Measurements from ENCODE around the gene ACOT12.
"Not testable (repeated sequence)": the region's sequence is repeated elsewhere in the genome, so short reads cannot be mapped to it uniquely, and the experiment has no call there.

The ACOT12 gene

GRCh38 chr5:81303563-81303962 is 90.4 kb downstream of the ACOT12 start:
- no peak overlapping the region for H3K4me3 ChIP-seq
- no peak overlapping the region for H3K27ac ChIP-seq

GRCh38 chr5:81302596-81302995 is 91.3 kb downstream of the ACOT12 start:
- Histone ChIP-seq H3K4me3 (peak overlapping the region in 3 of 7 experiments; percentile 70 to 97 (median 79)), H3K27ac (peak overlapping the region in 4 of 21 experiments; percentile 91 to 96 (median 92))

DNA sequence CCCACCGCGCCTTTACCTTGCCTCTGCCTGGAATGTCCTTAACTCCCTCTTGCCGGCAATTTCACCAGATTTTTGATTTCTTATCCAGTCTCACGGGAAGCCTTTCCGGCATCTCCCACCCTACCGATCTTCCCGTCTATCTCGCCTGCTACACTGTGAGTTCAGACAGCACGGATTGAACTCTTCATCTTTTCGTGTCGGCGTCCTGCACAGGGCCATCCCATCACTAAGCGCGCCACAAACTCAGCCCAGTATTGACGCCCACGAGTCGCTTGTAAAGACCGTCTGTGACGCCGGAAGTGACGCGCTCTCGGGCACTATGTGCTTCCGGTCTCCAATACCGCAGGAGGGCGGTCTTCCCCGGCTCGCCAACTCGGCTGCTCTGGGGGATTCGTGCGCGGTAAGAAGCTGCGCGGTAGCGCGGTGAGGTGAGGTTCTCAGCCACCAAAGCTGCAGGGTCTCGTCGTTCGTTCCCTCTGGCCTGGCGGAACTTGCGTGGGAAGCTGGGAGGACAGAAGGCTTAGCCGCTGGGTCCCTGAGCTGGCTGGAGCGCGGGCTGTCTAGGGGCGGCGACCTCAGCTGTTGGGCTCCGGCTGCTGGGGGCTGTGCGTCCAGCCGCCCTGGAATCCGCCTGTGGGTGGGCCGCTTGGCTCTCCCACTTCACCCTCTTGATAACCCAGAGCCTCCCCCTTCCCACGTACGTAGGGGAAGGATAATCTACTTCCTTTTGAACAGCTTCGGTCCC is 92.5 kb downstream of the ACOT12 start, which contains the start of gene ZCCHC9:
Gene ZCCHC9, plus strand, starts transcription at position 317 of the 745 bp plus-strand sequence. CDS start 3,171 bp downstream, outside the sequence.
- peak within 1 kb of the TSS; percentile 70 to 97 (median 87) for H3K4me3 ChIP-seq
- peak within 1 kb of the TSS; percentile 66 to 98 (median 94) for H3K27ac ChIP-seq

DNA sequence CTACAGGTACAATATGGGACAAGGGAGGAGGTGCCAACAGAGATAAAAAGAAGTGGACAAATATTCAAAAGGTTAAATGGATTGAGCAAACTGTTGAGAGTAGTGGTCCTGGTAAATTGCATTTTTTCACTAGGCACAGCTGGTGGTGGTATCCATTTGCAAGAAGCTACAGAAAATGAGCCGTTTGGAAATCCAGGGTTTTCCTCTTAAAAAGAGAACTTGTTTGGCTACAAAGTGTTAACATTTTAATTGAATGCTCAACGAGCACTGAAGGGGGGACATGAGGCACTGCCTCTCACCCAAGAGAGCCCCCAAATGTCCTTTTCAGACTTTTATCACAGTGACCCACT is 93.0 kb downstream of the ACOT12 start:
- Histone ChIP-seq H3K4me3 (peak overlapping the region; percentile 70 to 97 (median 87)), H3K27ac (peak overlapping the region in 20 of 21 experiments; percentile 82 to 98 (median 94))

- H3K27ac ChIP-seq = peak overlapping the region in 1 of 21 experiments; percentile 24
- no peak overlapping the region for H3K4me3 ChIP-seq
These were observed 96.4 kb downstream of the ACOT12 start for GRCh38 chr5:81297531-81297930.

DNA sequence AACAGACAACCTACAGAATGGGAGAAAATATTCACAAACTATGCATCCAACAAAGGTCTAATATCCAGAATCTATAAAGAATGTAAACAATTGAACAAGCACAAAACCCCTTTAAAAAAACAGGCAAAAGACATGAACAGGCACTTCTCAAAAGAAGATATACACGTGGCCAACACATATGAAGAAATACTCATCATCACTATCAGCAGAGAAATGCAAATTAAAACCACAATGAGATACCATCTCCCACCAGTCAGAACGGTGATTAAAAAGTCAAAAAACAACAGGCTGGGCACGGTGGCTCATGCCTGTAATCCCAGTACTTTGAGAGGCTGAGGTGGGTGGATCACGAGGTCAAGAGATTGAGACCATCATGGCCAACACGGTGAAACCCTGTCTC is 99.9 kb downstream of the ACOT12 start:
- not testable (repeated sequence) for H3K4me3 ChIP-seq, H3K27ac ChIP-seq

DNA sequence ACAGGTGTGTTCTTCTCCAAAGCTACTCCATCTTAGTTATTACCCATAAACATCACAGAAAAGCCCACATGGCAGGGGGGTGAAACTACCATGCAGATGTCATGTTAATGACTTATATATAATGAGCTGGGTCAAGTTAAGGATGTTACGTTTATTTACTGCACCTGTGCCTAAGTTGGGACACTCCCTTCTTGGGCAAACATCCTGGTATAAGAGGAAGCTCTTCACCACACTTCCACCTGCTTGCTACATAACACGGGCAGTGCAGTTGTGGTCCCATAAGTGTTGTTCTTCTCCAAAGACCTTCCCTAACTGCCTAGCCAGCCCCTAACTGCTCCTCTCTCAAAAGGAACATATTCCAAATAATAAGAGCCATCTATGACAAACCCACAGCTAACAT is 101.8 kb downstream of the ACOT12 start:
- no peak overlapping the region for H3K4me3 ChIP-seq

DNA sequence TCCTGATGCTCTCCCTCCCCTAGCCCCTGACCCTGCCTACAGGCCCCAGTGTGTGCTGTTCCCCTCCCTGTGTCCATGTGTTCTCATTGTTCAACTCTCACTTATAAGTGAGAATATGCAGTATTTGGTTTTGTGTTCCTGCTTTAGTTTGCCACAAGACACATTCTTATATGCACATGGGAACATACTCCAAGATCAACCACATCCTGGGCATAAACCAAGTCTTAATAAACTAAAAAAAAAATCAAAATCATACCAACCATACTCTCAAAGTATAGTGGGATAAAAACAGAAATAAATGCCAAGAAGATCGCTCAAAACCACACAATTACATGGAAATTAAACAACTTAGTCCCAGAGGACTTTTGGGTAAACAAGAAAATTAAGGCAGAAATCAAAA is 103.8 kb downstream of the ACOT12 start:
- no peak overlapping the region for H3K27ac ChIP-seq
- H3K4me3 ChIP-seq = no peak overlapping the region

More for the DNA sequence above, 101.8 kb downstream of the ACOT12 start:
- H3K27ac ChIP-seq = no peak overlapping the region

DNA sequence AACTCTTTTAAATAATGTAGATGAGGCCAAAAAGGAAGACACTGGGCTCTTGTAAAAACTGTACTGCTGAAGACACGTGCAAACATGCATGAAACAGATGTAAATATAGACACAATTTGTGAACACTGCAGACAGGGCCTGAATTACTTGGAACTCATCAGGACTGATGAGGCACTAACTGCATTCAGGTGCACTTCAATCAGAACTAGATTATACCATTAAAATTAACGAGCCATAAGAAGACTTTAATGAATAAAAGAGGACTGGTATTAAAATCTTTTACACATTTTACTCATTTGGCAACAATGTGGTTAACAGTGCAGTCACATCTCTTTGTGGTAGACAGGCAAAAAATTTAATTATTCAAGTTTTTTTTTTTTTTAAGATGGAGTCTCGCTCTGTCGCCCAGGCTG is 105.9 kb downstream of the ACOT12 start:
- no peak overlapping the region for H3K27ac ChIP-seq

GRCh38 chr5:81286059-81286617 is 107.8 kb downstream of the ACOT12 start:
- Histone ChIP-seq H3K4me3 (no peak overlapping the region), H3K27ac (no peak overlapping the region)

More for the DNA sequence above, 105.9 kb downstream of the ACOT12 start:
- no peak overlapping the region for H3K4me3 ChIP-seq

GRCh38 chr5:81283976-81284375 is 110.0 kb downstream of the ACOT12 start:
- no peak overlapping the region for H3K4me3 ChIP-seq

More at GRCh38 chr5:81283976-81284375, 110.0 kb downstream of the ACOT12 start:
- no peak overlapping the region for H3K27ac ChIP-seq
